ENCODE results near the gene TSPAN18. TPM values are rescaled to one million over a fixed set of nuclear protein-coding genes. Genes with fewer than 3 reads are reported as not detected.

Gene TSPAN18
- total and polyA plus RNA-seq, 2 of the 4 experiments (the other 2 are of a cell fraction) = 0.36 to 1.1 TPM

DNA sequence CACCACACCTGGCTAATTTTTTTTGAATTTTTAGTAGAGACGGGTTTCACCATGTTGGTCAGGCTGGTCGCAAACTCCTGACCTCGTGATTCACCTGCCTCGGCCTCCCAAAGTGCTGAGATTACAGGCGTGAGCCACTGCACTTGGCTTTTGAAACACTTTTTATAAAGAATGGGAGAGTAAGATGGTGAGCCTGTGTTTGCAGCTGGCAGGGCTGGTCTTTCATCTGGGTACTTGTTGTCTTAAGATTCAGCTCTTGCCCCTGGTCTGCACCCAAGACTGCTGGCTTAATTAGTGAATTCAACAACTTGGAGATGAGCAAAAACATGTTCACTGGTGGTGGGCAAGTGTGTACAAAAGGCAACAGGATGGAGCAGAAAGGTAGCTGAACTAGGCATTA, 4.0 kb downstream of the TSPAN18 start:
- BruUV-seq (replicated peaks) = no TSS peak
- Histone ChIP-seq H4K8ac (ENCODE audit: low read depth in 2 of 2, low read length in 2 of 2) (no peak overlapping the region), H3K9ac (ENCODE audit: low read depth, low read length) (no peak overlapping the region), H4K91ac (ENCODE audit: insufficient read depth, low read depth, low read length) (no peak overlapping the region), H3K9me1 (ENCODE audit: insufficient read depth, low read length) (no peaks in the 10 kb centered on the region), H3K27me3 (ENCODE audit: control insufficient read depth, insufficient read depth, low read length) (peaks cover 49% of the 10 kb centered on the region), H3K4me2 (ENCODE audit: low read depth, low read length) (no peak overlapping the region), H3K18ac (ENCODE audit: low read depth, low read length) (no peak overlapping the region), H4K5ac (ENCODE audit: low read depth, low read length) (no peak overlapping the region), H3K56ac (ENCODE audit: extremely low read depth, insufficient read depth, low read length) (no peak overlapping the region), H2BK120ac (ENCODE audit: low read depth, low read length) (no peak overlapping the region), H2AFZ (replicated peaks; ENCODE audit: low read length, poor library complexity) (no peak overlapping the region), H3K27ac (ENCODE audit: insufficient read depth, low read length) (no peak overlapping the region), H2BK20ac (ENCODE audit: low read depth, low read length) (no peak overlapping the region), H3K79me1 (ENCODE audit: low read depth in 1 of 2, low read length in 2 of 2) (no peaks in the 10 kb centered on the region), H3K14ac (replicated peaks; ENCODE audit: low read depth, low read length) (no peak overlapping the region), H2AK9ac (replicated peaks; ENCODE audit: low read depth, low read length, poor library complexity) (no peak overlapping the region), H3K4me1 (ENCODE audit: control insufficient read depth, insufficient read depth, low read length) (no peaks in the 10 kb centered on the region; the same call in 1 of the 2 replicates), H3K4me3 (ENCODE audit: insufficient read depth, low read depth, low read length) (no peak overlapping the region), H2BK15ac (ENCODE audit: low read depth, low read length) (no peak overlapping the region), H3K9me3 (ENCODE audit: control insufficient read depth, insufficient read depth, low read length) (peaks cover 3% of the 10 kb centered on the region), H3K4ac (ENCODE audit: low read depth, low read length) (no peak overlapping the region), H2AK5ac (ENCODE audit: low read depth, low read length) (no peak overlapping the region), H3K36me3 (ENCODE audit: control insufficient read depth, insufficient read depth, low read length) (no peaks in the 10 kb centered on the region), H2BK5ac (ENCODE audit: low read depth, low read length, poor library complexity, severe bottlenecking) (no peak overlapping the region), H4K20me1 (ENCODE audit: insufficient read depth, low read length) (no peaks in the 10 kb centered on the region), H3K23ac (ENCODE audit: low read depth, low read length) (no peak overlapping the region)
- CTCF ChIA-PET = no interaction called here
- WGBS, 2 experiments (ENCODE audit: extremely low coverage in 2 of 2, insufficient read length in 1 of 2) = 90% methylated on average over 2 of the region's 5 CpGs; no CpG with 5 or more reads in 1 of the 2 experiments
- POLR2A ChIA-PET (ENCODE audit: unreplicated experiment) = interaction anchor here (0.7 kb wide), 1 partner anchor 9 kb away, joined by 6 read pairs; no protein-coding TSS in a partner anchor
- TF ChIP-seq USF2 (IDR thresholded peaks at IDR 0.05; ENCODE audit: low read depth, low read length) (no peak), RFX5 (IDR thresholded peaks at IDR 0.05; ENCODE audit: low read depth, low read length) (no peak), NFE2L2 (IDR thresholded peaks at IDR 0.05; ENCODE audit: low read depth, low read length) (no peak), BHLHE40 (IDR thresholded peaks at IDR 0.05; ENCODE audit: low read depth, low read length) (no peak), CEBPB (IDR thresholded peaks at IDR 0.05; ENCODE audit: low read depth, low read length) (no peak), RCOR1 (IDR thresholded peaks at IDR 0.05; ENCODE audit: insufficient replicate concordance, low read length) (no peak), MXI1 (IDR thresholded peaks at IDR 0.05; ENCODE audit: borderline replicate concordance, low read depth, low read length) (no peak), CHD1 (IDR thresholded peaks at IDR 0.05; ENCODE audit: low read depth, low read length) (no peak), SMC3 (IDR thresholded peaks at IDR 0.05; ENCODE audit: low read depth, low read length) (no peak)
- dilution Hi-C loops (cut with HindIII; ENCODE audit: low sequenced_read_pairs, unreplicated experiment) (no loop called here), intact Hi-C loops (cut with micrococcal nuclease) (no loop called here), in situ Hi-C loops (cut with MboI; ENCODE audit: low sequenced_read_pairs) (no loop called here)
- DNase-seq = no peak
- no peak for ATAC-seq (ENCODE audit: low read depth)

All from IMR-90 (cell line).